Common myeloid progenitor, CD34-positive (primary cell): Measurements from ENCODE around the gene NMUR1.

ENCODE experiments used
- CTCF ChIA-PET: fragments of 350-600 bp; sonication (Branson Sonifier 250); formaldehyde crosslinking; loops from one replicate; lab custom pipeline; 2021; ENCODE audit warnings: antibody characterized with exemption; lab: Charles Lee
- POLR2A ChIA-PET: fragments of 350-600 bp; sonication (Branson Sonifier 250); formaldehyde crosslinking; loops from one replicate; lab custom pipeline; 2021; ENCODE audit warnings: antibody characterized with exemption; lab: Charles Lee
- DNase-seq, 3 donors: peaks; one replicate each; pipeline versions ENCODE4 v3.0.0 to v3.0.0-alpha.2; 2013
- H3K27ac ChIP-seq, 2 experiments: 1 replicate in 1 of 2; 2 replicates in 1 of 2; pipeline ENCODE4 v1.7.0; 2013; ENCODE audit warnings: inconsistent platforms in 2 of 2, low read length in 2 of 2, mild to moderate bottlenecking in 2 of 2, low read depth in 1 of 2, moderate library complexity in 1 of 2; ENCODE audit not compliant: severe bottlenecking in 2 of 2, insufficient read depth in 1 of 2, poor library complexity in 1 of 2
- H3K27me3 ChIP-seq, 5 experiments: replicated peaks in 2 of 5; 1 replicate in 3 of 5; 2 replicates in 2 of 5; pipeline versions ENCODE4 v1.6.1 to v1.7.0; 2013; ENCODE audit warnings: low read length in 4 of 5, mild to moderate bottlenecking in 2 of 5, moderate library complexity in 2 of 5, inconsistent platforms in 1 of 5; ENCODE audit not compliant: insufficient read depth in 5 of 5, control insufficient read depth in 4 of 5
- H3K36me3 ChIP-seq, 4 experiments: 1 replicate in 2 of 4; 2 replicates in 2 of 4; pipeline versions ENCODE4 v1.6.1 to v1.7.0; 2013; ENCODE audit warnings: low read length in 3 of 4, control low read depth in 1 of 4, mild to moderate bottlenecking in 1 of 4; ENCODE audit not compliant: control insufficient read depth in 4 of 4, insufficient read depth in 4 of 4
- H3K4me1 ChIP-seq, 4 experiments: 1 replicate in 3 of 4; 2 replicates in 1 of 4; pipeline versions ENCODE4 v1.6.1 to v1.7.1; 2013; ENCODE audit warnings: low read length in 3 of 4, mild to moderate bottlenecking in 3 of 4, control low read depth in 1 of 4, inconsistent platforms in 1 of 4, moderate library complexity in 1 of 4; ENCODE audit not compliant: control insufficient read depth in 4 of 4, insufficient read depth in 4 of 4; ENCODE audit errors: control extremely low read depth in 1 of 4
- H3K4me3 ChIP-seq, 7 experiments: 1 replicate in 4 of 7; 2 replicates in 3 of 7; pipeline versions ENCODE4 v1.5.1 to v1.7.0; 2013; ENCODE audit warnings: mild to moderate bottlenecking in 7 of 7, low read length in 6 of 7, moderate library complexity in 6 of 7, inconsistent platforms in 2 of 7, low read depth in 2 of 7, control low read depth in 1 of 7; ENCODE audit not compliant: insufficient read depth in 4 of 7, control insufficient read depth in 1 of 7; ENCODE audit errors: extremely low read depth in 1 of 7
- H3K9me3 ChIP-seq, 5 experiments: 1 replicate in 4 of 5; 2 replicates in 1 of 5; pipeline versions ENCODE4 v1.6.1 to v1.7.1; 2013; ENCODE audit warnings: low read length in 4 of 5, mild to moderate bottlenecking in 2 of 5, inconsistent platforms in 1 of 5, low read depth in 1 of 5, moderate library complexity in 1 of 5; ENCODE audit not compliant: control insufficient read depth in 4 of 5, insufficient read depth in 2 of 5; ENCODE audit errors: control extremely low read depth in 1 of 5
- WGBS: methylation state at CpG from one replicate; pipeline ENCODE4 v1.1.5; 2013; ENCODE audit not compliant: insufficient coverage; 5-methylcytosine and 5-hydroxymethylcytosine counted together

The NMUR1 gene

DNA sequence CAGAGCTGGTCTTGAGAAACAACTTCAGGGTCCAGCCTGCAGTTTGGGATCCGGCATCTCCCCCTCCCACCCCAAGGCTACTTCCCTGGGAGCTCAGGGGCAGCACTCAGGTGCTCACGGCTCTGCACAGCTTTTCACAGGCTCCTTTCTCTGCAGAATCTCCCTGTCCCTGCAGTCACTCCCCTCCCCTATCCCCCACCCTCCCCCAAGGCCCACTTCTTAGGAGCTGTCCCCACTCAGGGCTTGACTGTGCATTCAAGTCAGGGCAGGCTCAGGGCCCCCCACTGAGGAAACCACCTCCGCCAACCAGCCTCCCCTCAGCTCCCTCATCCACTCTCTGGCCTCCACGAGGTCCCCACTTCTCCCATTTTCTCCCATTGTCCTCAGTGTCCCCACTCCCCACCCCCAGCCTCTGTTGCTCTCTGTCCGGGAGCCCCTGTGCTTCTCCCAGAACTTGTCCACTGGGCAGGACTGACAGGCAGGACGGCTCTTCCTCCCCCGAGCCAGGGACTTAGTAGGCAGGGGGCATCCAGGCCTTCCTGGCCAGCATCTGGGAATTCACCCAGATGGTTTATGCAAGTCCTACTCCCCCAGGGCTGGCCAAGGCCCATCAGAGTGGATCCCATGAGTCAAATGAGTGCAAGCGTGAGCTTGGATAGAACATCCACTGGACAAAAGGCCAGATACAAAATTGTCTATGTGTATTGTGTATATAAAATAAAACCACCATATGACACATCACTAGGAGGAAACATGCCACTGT lies 7.6 kb downstream of the NMUR1 start:
- H3K9me3 ChIP-seq = peaks cover 0 to 5% (median 0%) of the 10 kb centered on the region in 5 experiments
- DNase-seq = no peak
- CTCF ChIA-PET = interaction anchor here (0.7 to 2.5 kb wide), 11 partner anchors 10 to 83 kb away, joined by 3 to 12 read pairs (median 4); no protein-coding TSS in a partner anchor
- no peaks in the 10 kb centered on the region for H3K36me3 ChIP-seq
- 91% methylated on average over 5 of the region's 8 CpGs for WGBS
- H3K4me3 ChIP-seq = no peak overlapping the region
- peaks cover 0 to 15% (median 0%) of the 10 kb centered on the region in 5 experiments for H3K27me3 ChIP-seq
- POLR2A ChIA-PET = interaction anchor here (1.2 kb wide), 1 partner anchor 32 kb away, joined by 5 read pairs; no protein-coding TSS in a partner anchor
- peaks cover 2 to 44% (median 19%) of the 10 kb centered on the region in 4 experiments for H3K4me1 ChIP-seq
- no peak overlapping the region for H3K27ac ChIP-seq

DNA sequence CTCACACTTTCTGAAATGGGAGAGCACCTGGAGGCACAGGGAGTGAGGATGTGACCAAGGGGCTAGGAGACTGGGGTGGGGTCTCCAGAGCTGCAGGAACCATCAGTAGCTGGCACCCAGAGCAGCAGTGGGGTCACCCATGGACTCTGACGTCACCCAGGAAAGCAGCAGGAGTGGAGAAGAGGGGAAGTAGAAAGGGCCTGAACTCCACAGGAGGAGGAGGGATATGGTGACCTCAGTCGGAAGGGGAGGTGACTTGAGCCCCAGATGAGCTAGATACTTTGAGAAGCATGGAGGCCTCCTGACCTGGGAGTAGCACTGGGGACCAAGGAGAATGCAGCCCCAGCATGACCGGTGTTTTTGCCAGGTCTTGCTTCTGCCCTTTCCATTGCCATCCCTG lies 8.8 kb downstream of the NMUR1 start:
- peak in 2 of 3 donors; percentile 34 to 35 for DNase-seq
- 76% methylated on average over 3 of the region's 3 CpGs for WGBS
- H3K27me3 ChIP-seq = peaks cover 0 to 10% (median 0%) of the 10 kb centered on the region in 5 experiments
- H3K9me3 ChIP-seq = peaks cover 0 to 5% (median 0%) of the 10 kb centered on the region in 5 experiments
- no peaks in the 10 kb centered on the region for H3K36me3 ChIP-seq
- CTCF ChIA-PET = interaction anchor here (0.6 to 2.5 kb wide), 12 partner anchors 9 to 84 kb away, joined by 3 to 12 read pairs (median 6); no protein-coding TSS in a partner anchor
- no peak overlapping the region for H3K27ac ChIP-seq
- H3K4me1 ChIP-seq = peaks cover 2 to 44% (median 19%) of the 10 kb centered on the region in 4 experiments
- POLR2A ChIA-PET = interaction anchor here (1.2 kb wide), 1 partner anchor 33 kb away, joined by 5 read pairs; no protein-coding TSS in a partner anchor
- H3K4me3 ChIP-seq = no peak overlapping the region

DNA sequence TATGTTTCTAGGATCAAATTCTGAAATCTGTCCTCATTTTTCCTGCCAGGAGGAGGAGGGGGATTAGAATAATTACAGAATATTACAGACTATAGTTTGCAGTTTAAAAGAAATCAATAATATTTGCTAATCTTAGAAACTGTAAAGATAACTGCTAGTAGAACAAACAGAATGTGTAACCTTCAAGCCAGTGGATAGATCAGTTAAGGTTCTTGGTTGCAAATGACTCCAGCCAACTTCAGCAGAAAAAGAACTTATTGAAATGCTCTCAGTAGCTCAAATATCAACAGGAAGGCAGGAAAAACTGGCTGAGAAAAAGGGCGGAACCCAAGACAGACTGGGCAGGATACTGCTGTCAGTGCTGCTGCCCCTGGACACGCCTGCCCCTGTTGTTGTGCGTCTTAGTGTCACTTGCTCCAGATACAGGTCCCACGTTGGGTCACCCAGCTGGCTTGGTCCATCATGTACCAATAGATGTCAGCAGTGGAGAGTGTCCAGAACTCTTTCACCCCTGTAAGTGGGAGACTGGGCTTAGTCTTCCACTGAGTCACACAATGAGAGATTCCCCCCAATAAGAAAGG lies 10.2 kb downstream of the NMUR1 start:
- H3K27me3 ChIP-seq = peaks cover 0 to 7% (median 0%) of the 10 kb centered on the region in 5 experiments
- H3K9me3 ChIP-seq = peaks cover 0 to 2% (median 0%) of the 10 kb centered on the region in 5 experiments
- no peak overlapping the region for H3K27ac ChIP-seq
- H3K36me3 ChIP-seq = no peaks in the 10 kb centered on the region
- no peak overlapping the region for H3K4me3 ChIP-seq
- peaks cover 2 to 46% (median 18%) of the 10 kb centered on the region in 4 experiments for H3K4me1 ChIP-seq
- DNase-seq = no peak
- POLR2A ChIA-PET = no interaction called here
- CTCF ChIA-PET = interaction anchor here (0.7 to 1.9 kb wide), 9 partner anchors 11 to 54 kb away, joined by 3 to 9 read pairs (median 4); no protein-coding TSS in a partner anchor
- 33% methylated on average over 4 of the region's 4 CpGs for WGBS

DNA sequence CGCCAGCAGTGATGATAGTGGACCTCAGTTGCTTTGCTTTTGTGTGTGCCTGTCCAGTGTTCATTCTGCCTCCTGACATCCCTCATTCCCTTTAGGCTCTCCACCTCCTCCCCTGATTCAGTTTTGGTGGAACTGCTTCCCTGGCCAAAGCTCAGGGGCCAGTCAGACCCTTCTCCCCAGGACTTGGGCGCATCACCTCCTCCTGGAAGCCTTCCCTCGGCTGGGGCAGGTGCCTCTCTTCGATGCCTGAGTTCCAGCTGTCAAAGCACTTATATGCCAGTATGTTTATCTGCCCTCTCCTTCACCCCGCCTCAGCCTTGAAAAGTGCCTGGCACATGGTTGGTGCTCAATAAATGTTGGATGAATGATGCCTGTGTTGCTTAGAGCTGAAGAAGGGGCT lies 11.5 kb downstream of the NMUR1 start:
- ChIA-PET POLR2A (interaction anchor here (0.6 kb wide), 1 partner anchor 13 kb away, joined by 3 read pairs; no protein-coding TSS in a partner anchor), CTCF (interaction anchor here (0.7 to 3.3 kb wide), 5 partner anchors 10 to 36 kb away, joined by 3 to 69 read pairs (median 3); partner anchors contain the start of gene NMUR1)

DNA sequence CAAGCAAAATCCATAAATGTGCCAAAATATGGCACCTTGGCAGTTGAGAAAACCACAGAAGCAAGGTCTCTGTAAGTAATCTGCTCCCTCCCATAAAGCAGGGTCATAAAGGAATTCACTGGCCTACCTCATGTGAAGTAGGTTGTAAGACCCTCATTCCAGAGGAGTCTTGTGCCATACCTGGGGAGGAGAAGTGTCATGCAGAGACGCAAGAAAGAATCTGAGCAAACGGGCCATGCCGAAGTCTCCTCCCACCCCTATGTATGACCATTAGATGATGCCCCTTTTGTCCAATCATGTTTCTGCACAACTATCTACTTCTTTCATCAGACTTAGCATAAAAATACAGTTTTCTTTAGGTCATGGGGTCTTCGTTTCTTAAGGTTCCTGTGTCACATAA lies 14.6 kb downstream of the NMUR1 start:
- no peaks in the 10 kb centered on the region for H3K9me3 ChIP-seq
- WGBS = 100% methylated on average over 2 of the region's 4 CpGs
- no peak overlapping the region for H3K4me3 ChIP-seq
- peaks cover 2 to 33% (median 12%) of the 10 kb centered on the region in 4 experiments for H3K4me1 ChIP-seq
- H3K36me3 ChIP-seq = no peaks in the 10 kb centered on the region
- H3K27ac ChIP-seq = no peak overlapping the region
- peaks cover 0 to 2% (median 0%) of the 10 kb centered on the region in 5 experiments for H3K27me3 ChIP-seq
- ChIA-PET POLR2A (no interaction called here), CTCF (interaction anchor here (0.7 to 2.1 kb wide), 6 partner anchors 9 to 86 kb away, joined by 3 to 5 read pairs (median 4); no protein-coding TSS in a partner anchor)
- no peak for DNase-seq

More for the DNA sequence above, 11.5 kb downstream of the NMUR1 start:
- DNase-seq = no peak
- peaks cover 4 to 42% (median 13%) of the 10 kb centered on the region in 4 experiments for H3K4me1 ChIP-seq
- WGBS = 100% methylated on average over 3 of the region's 5 CpGs
- no peak overlapping the region for H3K27ac ChIP-seq
- H3K9me3 ChIP-seq = no peaks in the 10 kb centered on the region
- H3K27me3 ChIP-seq = peaks cover 0 to 6% (median 0%) of the 10 kb centered on the region in 5 experiments
- H3K4me3 ChIP-seq = no peak overlapping the region
- no peaks in the 10 kb centered on the region for H3K36me3 ChIP-seq

DNA sequence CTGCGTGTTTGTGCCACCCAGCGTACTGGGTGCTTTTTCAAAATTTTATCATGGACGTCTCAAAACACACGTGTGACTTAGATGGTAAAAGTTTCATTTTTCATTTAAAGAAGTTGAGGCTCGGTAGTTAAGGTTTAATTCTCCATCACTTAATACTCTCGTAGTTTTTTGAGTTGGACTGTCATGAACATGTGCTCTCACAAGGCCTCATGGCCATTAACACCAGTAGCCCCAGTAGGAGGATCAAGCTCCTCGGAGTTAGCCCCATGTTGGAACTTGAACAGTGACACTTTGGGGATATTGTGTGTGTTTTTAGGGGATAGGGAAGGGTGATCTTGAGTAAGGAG lies 15.3 kb downstream of the NMUR1 start:
- DNase-seq = no peak
- ChIA-PET CTCF (interaction anchor here (0.7 to 2.1 kb wide), 6 partner anchors 10 to 87 kb away, joined by 3 to 5 read pairs (median 4); no protein-coding TSS in a partner anchor), POLR2A (interaction anchor here (1.2 kb wide), 1 partner anchor 9 kb away, joined by 3 read pairs; no protein-coding TSS in a partner anchor)
- Histone ChIP-seq H3K36me3 (no peaks in the 10 kb centered on the region), H3K4me1 (peaks cover 2 to 26% (median 11%) of the 10 kb centered on the region in 4 experiments), H3K4me3 (peak overlapping the region; percentile 50 to 83 (median 76)), H3K9me3 (no peaks in the 10 kb centered on the region), H3K27ac (peak overlapping the region; percentile 79 to 87), H3K27me3 (no peaks in the 10 kb centered on the region)
- 36% methylated on average over 5 of the region's 7 CpGs for WGBS
